HCT116 (cell line): Measurements from ENCODE around the gene PPP2CA. TPM values are rescaled to one million over a fixed set of nuclear protein-coding genes. Genes with fewer than 3 reads are reported as not detected.

Experiments used
- ATAC-seq: fragments of 200-7000 bp; cut with Tn5 transposase; 2 replicates; pipeline ENCODE4 v1.9.1; 2020; ENCODE audit warnings: mild to moderate bottlenecking, moderate library complexity
- BruUV-seq: library from RNA; stranded (reverse); fragments of 400-500 nt; replicated peaks from 2 replicates; lab custom pipeline; 2021; lab: Mats Ljungman, UMichigan
- CTCF ChIA-PET: fragments of 300-600 bp; sonication (Branson Sonifier 250); formaldehyde crosslinking; loops from one replicate; lab custom pipeline; 2021; ENCODE audit warnings: antibody characterized with exemption; lab: Charles Lee
- POLR2A ChIA-PET: fragments of 300-600, 350-600 bp; sonication (Branson Sonifier 250); formaldehyde crosslinking; loops from one replicate; lab custom pipeline; 2021; ENCODE audit warnings: antibody characterized with exemption; lab: Charles Lee
- RAD21 ChIA-PET, 2 experiments: fragments of 300-600 bp; sonication (Branson Sonifier 250); formaldehyde crosslinking; loops; one replicate each; lab custom pipeline; 2023; ENCODE audit warnings: low total read pairs in 2 of 2; ENCODE audit not compliant: uncharacterized antibody in 2 of 2, unreplicated experiment in 2 of 2, low non-redundant PET in 1 of 2; lab: Charles Lee
- DNase-seq: peaks from one replicate; pipeline ENCODE4 v3.0.0-alpha.2; 2010; ENCODE audit warnings: low read depth, low spot score
- H2AFZ ChIP-seq: fragments of 200-600 bp; shearing (Covaris generic), sonication (generic); 2 replicates; pipeline ENCODE4 v1.6.1; 2017; ENCODE audit warnings: low read depth, mixed run types, mixed read lengths, antibody characterized with exemption, low read length; ENCODE audit not compliant: poor library complexity, severe bottlenecking
- H3K27ac ChIP-seq: 2 replicates; pipeline ENCODE4 v1.5.1; 2012; ENCODE audit warnings: low read depth, low read length
- H3K27me3 ChIP-seq: fragments of 200-600 bp; sonication (generic); 2 replicates; pipeline ENCODE4 v1.6.1; 2016; ENCODE audit warnings: mixed run types, low read length, mixed read lengths; ENCODE audit not compliant: insufficient read depth
- H3K36me3 ChIP-seq, 2 experiments: fragments of 200-500 bp in 1 of 2; fragments of 200-600 bp in 1 of 2; sonication (Bioruptor generic) in 1 of 2; sonication (generic) in 1 of 2; 2 replicates each; pipeline versions ENCODE4 v1.5.1 to v1.6.1; 2014 to 2016; ENCODE audit warnings: low read length in 2 of 2, inconsistent platforms in 1 of 2, mixed read lengths in 1 of 2, mixed run types in 1 of 2; ENCODE audit not compliant: insufficient read depth in 2 of 2, control insufficient read depth in 1 of 2
- H3K4me1 ChIP-seq, 2 experiments: fragments of 200-600 bp in 1 of 2; sonication (generic) in 1 of 2; 2 replicates each; pipeline versions ENCODE4 v1.5.1 to v1.6.1; 2012 to 2017; ENCODE audit warnings: low read length in 2 of 2, inconsistent platforms in 1 of 2, mild to moderate bottlenecking in 1 of 2, mixed read lengths in 1 of 2, mixed run types in 1 of 2, moderate library complexity in 1 of 2; ENCODE audit not compliant: insufficient read depth in 2 of 2, control insufficient read depth in 1 of 2
- H3K4me2 ChIP-seq: fragments of 200-600 bp; sonication (generic); 2 replicates; pipeline ENCODE4 v1.6.1; 2017; ENCODE audit warnings: mixed run types, low read length, mixed read lengths
- H3K4me3 ChIP-seq, 2 experiments: fragments of 200-600 bp in 1 of 2; sonication (generic) in 1 of 2; replicated peaks in 1 of 2; 2 replicates each; pipeline ENCODE4 v1.5.1; 2011 to 2016; ENCODE audit warnings: low read length in 2 of 2, control low read depth in 1 of 2, low read depth in 1 of 2, mild to moderate bottlenecking in 1 of 2, mixed read lengths in 1 of 2, mixed run types in 1 of 2
- H3K79me2 ChIP-seq: fragments of 200-600 bp; sonication (generic); 2 replicates; pipeline ENCODE4 v1.6.1; 2017; ENCODE audit warnings: mild to moderate bottlenecking, mixed run types, low read length, moderate library complexity, mixed read lengths; ENCODE audit not compliant: insufficient read depth
- H3K9ac ChIP-seq: fragments of 200-600 bp; sonication (generic); 2 replicates; pipeline ENCODE4 v1.6.1; 2016; ENCODE audit warnings: low read length, mixed read lengths
- H3K9me2 ChIP-seq: fragments of 200-600 bp; sonication (generic), shearing (Covaris generic); 2 replicates; pipeline ENCODE4 v1.6.1; 2017; ENCODE audit warnings: mixed run types, mild to moderate bottlenecking, moderate library complexity; ENCODE audit not compliant: insufficient read depth
- H3K9me3 ChIP-seq, 2 experiments: fragments of 200-500 bp in 1 of 2; fragments of 200-600 bp in 1 of 2; sonication (Bioruptor generic) in 1 of 2; sonication (generic) in 1 of 2; 2 replicates each; pipeline ENCODE4 v1.6.1; 2014 to 2017; ENCODE audit warnings: low read length in 2 of 2, mixed read lengths in 2 of 2, inconsistent platforms in 1 of 2, low read depth in 1 of 2, mild to moderate bottlenecking in 1 of 2, mixed run types in 1 of 2, moderate library complexity in 1 of 2; ENCODE audit not compliant: control insufficient read depth in 1 of 2, insufficient read depth in 1 of 2
- H4K20me1 ChIP-seq: fragments of 200-600 bp; sonication (generic), shearing (Covaris generic); 2 replicates; pipeline ENCODE4 v1.6.1; 2017; ENCODE audit warnings: mixed run types, mild to moderate bottlenecking, moderate library complexity; ENCODE audit not compliant: insufficient read depth
- CBX3 ChIP-seq: IDR thresholded peaks from 2 replicates; pipeline ENCODE4 v1.6.1; 2012; ENCODE audit warnings: low read depth
- intact Hi-C: fragments of 100-400 bp; cut with micrococcal nuclease; formaldehyde crosslinking; loops from 2 replicates; pipeline ENCODE4 v1.10.0; 2022
- microRNA-seq: library from miRNA; unstranded; fragments of <30 nt; microRNA quantifications from one replicate; pipeline ENCODE4, GENCODE V29; 2016; ENCODE audit warnings: borderline number of aligned reads
- total RNA-seq: library from RNA; stranded (reverse); gene quantifications from one replicate; pipeline ENCODE4 v1.2.1, GENCODE V29; 2021; ENCODE audit not compliant: unreplicated experiment

The PPP2CA gene
- total RNA-seq, 1 experiment from 2014 or later = 167 TPM

DNA sequence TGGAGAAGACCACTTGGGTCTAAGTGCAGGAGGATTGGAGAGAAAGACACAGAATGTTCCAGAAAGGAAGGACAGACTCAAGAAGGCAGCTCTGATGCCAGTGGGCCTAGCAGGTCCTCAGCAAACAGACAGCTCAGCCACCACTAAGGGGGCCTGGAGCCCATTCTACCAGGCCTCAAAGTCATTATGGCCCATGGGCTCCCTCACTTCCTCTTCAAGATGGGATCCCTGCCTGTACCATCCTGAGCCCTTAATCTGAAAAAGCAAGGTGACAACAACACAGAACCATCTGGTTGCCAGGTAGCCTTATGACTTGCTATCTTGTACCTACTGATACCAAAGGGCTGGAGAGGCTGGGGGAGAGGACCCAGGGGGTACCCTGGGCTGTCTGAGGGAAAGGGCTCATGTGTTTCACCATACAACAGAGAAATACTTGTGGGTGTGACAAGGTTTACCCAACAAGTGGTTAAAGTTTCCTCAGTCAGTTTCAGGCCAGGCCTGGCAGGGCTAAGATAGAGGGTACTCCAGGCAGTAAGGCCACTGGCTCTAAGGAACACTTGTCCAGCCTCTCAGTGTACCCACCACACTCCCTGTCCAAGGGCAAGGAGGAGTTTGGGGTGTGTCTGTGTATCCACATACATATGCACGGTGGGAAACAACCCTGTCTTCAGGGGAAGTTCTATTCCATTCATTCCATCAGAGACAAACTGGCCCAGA lies 80.7 kb downstream of the PPP2CA start:
- H3K4me1 ChIP-seq = peaks cover 0 to 13% of the 10 kb centered on the region in 2 experiments; a peak in 1 of 4 replicates
- no peak overlapping the region for H3K4me2 ChIP-seq
- ChIA-PET RAD21 (no interaction called here), CTCF (interaction anchor here (0.7 kb wide), 1 partner anchor 105 kb away, joined by 5 read pairs; no protein-coding TSS in a partner anchor), POLR2A (no interaction called here)
- H3K9me2 ChIP-seq = no peaks in the 10 kb centered on the region
- ATAC-seq (no peak), DNase-seq (no peak)
- H2AFZ ChIP-seq = no peak overlapping the region
- peaks cover 43% of the 10 kb centered on the region; the same call in 1 of the 2 replicates for H3K79me2 ChIP-seq
- BruUV-seq = no TSS peak
- H3K27me3 ChIP-seq = no peaks in the 10 kb centered on the region
- no peak overlapping the region for H3K9ac ChIP-seq
- H4K20me1 ChIP-seq = peaks cover 6% of the 10 kb centered on the region
- no peak overlapping the region for H3K4me3 ChIP-seq
- intact Hi-C loops = no loop called here
- H3K36me3 ChIP-seq = peaks cover 21 to 58% of the 10 kb centered on the region in 2 experiments
- no peaks in the 10 kb centered on the region for H3K9me3 ChIP-seq
- no peak for TF ChIP-seq CBX3
- H3K27ac ChIP-seq = no peak overlapping the region

Small RNA genes within 50 kb of the gene (microRNA-seq; reads per million reads assigned to microRNA genes)
- gene MIR3661 = not detected

Other genes starting within 250 kb of the PPP2CA start
- gene VDAC1, start 221.1 kb downstream of the PPP2CA start, total RNA-seq = 269 TPM
- gene TCF7, start 111.4 kb downstream of the PPP2CA start, total RNA-seq = 17.8 TPM
- 245 TPM for gene SKP1, start 49.1 kb downstream of the PPP2CA start, total RNA-seq
- 3.4 TPM for gene CDKL3, start 141.1 kb upstream of the PPP2CA start, total RNA-seq
- 91.9 TPM for gene UBE2B, start 145.5 kb upstream of the PPP2CA start, total RNA-seq
- 63.0 TPM for gene CDKN2AIPNL, start 185.8 kb upstream of the PPP2CA start, total RNA-seq